Fibroblast of upper back skin (primary cell): ENCODE measurements around the gene TMEM138.

Experiments used
- DNase-seq: peaks from one replicate; pipeline ENCODE4 v3.0.0-alpha.2; 2013

The TMEM138 gene

GRCh38 chr11:61342207-61342803 is 19.9 kb upstream of the TMEM138 start:
- no peak for DNase-seq

- no peak for DNase-seq
Observed at GRCh38 chr11:61343792-61344745, 18.1 kb upstream of the TMEM138 start.

- no peak for DNase-seq
Observed at GRCh38 chr11:61345170-61345610, 17.0 kb upstream of the TMEM138 start.

GRCh38 chr11:61345954-61346843 is 16.0 kb upstream of the TMEM138 start:
- DNase-seq, result no peak

- DNase-seq, result no peak
Observed at GRCh38 chr11:61347916-61348461, 14.2 kb upstream of the TMEM138 start.

GRCh38 chr11:61349189-61349751 is 12.9 kb upstream of the TMEM138 start:
- DNase-seq, result no peak

GRCh38 chr11:61349916-61350315 is 12.3 kb upstream of the TMEM138 start:
- DNase-seq, result no peak

- no peak for DNase-seq
Observed at GRCh38 chr11:61350336-61350735, 11.8 kb upstream of the TMEM138 start.

GRCh38 chr11:61350803-61351202 is 11.4 kb upstream of the TMEM138 start:
- no peak for DNase-seq

GRCh38 chr11:61352038-61352437 is 10.1 kb upstream of the TMEM138 start:
- DNase-seq, result no peak

- no peak for DNase-seq
Observed at GRCh38 chr11:61353131-61354067, 8.8 kb upstream of the TMEM138 start.

GRCh38 chr11:61354208-61354607 is 8.0 kb upstream of the TMEM138 start:
- no peak for DNase-seq

- no peak for DNase-seq
Observed at GRCh38 chr11:61356706-61357105, 5.5 kb upstream of the TMEM138 start.

- DNase-seq, result no peak
Observed at GRCh38 chr11:61357233-61357893, 4.8 kb upstream of the TMEM138 start.

GRCh38 chr11:61357894-61358239 is 4.3 kb upstream of the TMEM138 start:
- no peak for DNase-seq

- no peak for DNase-seq
Observed at GRCh38 chr11:61358566-61358965, 3.6 kb upstream of the TMEM138 start.

GRCh38 chr11:61359516-61359915 is 2.7 kb upstream of the TMEM138 start:
- no peak for DNase-seq

- no peak for DNase-seq
Observed at GRCh38 chr11:61361237-61361740, 885 bp upstream of the TMEM138 start.

- DNase-seq, result peak; percentile 21
Observed at GRCh38 chr11:61362542-61362875, 335 bp downstream of the TMEM138 start.

GRCh38 chr11:61364012-61364675 is 2.0 kb downstream of the TMEM138 start:
- no peak for DNase-seq
